MCF 10A (cell line): ENCODE data around the gene MGAT5B. TPM values are rescaled to one million over a fixed set of nuclear protein-coding genes. Genes with fewer than 3 reads are reported as not detected.

Experiments used
- BruUV-seq: library from RNA; stranded (reverse); fragments of 400-500 nt; replicated peaks from 2 replicates; lab custom pipeline; 2021; lab: Mats Ljungman, UMichigan
- CTCF ChIA-PET: fragments of 300-600 bp; sonication (Branson Sonifier 250); formaldehyde crosslinking; extraction: SDS; loops from one replicate; lab custom pipeline; 2021; ENCODE audit warnings: antibody characterized with exemption, inconsistent platforms; lab: Yijun Ruan, JAX
- POLR2A ChIA-PET: fragments of 300-600, 350-650 bp; sonication (Branson Sonifier 250); formaldehyde crosslinking; extraction: SDS; loops from one replicate; lab custom pipeline; 2020; ENCODE audit warnings: antibody characterized with exemption, inconsistent platforms; lab: Yijun Ruan, JAX
- DNase-seq: peaks from one replicate; pipeline ENCODE4 v3.0.0-alpha.2; 2018; ENCODE audit not compliant: unreplicated experiment
- H3K27ac Mint-ChIP-seq: one replicate; pipeline ENCODE4 v1.8.0; 2022; ENCODE audit warnings: mild to moderate bottlenecking, low read depth, mixed read lengths; ENCODE audit not compliant: unreplicated experiment
- H3K27me3 Mint-ChIP-seq: one replicate; pipeline ENCODE4 v1.8.0; 2022; ENCODE audit warnings: mixed read lengths; ENCODE audit not compliant: insufficient read depth, unreplicated experiment
- H3K36me3 Mint-ChIP-seq: one replicate; pipeline ENCODE4 v1.8.0; 2022; ENCODE audit warnings: mild to moderate bottlenecking, moderate library complexity, mixed read lengths; ENCODE audit not compliant: insufficient read depth, unreplicated experiment
- H3K4me1 Mint-ChIP-seq: one replicate; pipeline ENCODE4 v1.8.0; 2022; ENCODE audit warnings: mixed read lengths; ENCODE audit not compliant: insufficient read depth, unreplicated experiment
- H3K4me3 Mint-ChIP-seq: one replicate; pipeline ENCODE4 v1.8.0; 2022; ENCODE audit warnings: mild to moderate bottlenecking, moderate library complexity, mixed read lengths; ENCODE audit not compliant: unreplicated experiment
- H3K9me3 Mint-ChIP-seq: one replicate; pipeline ENCODE4 v1.8.0; 2022; ENCODE audit warnings: mixed read lengths; ENCODE audit not compliant: unreplicated experiment
- CTCF ChIP-seq: fragments of 200-600 bp; IDR thresholded peaks from one replicate; pipeline ENCODE4 v1.8.0; 2022; ENCODE audit warnings: antibody characterized with exemption, mild to moderate bottlenecking; ENCODE audit not compliant: unreplicated experiment
- intact Hi-C: fragments of 100-400 bp; cut with micrococcal nuclease; formaldehyde crosslinking; loops from 2 replicates; pipeline ENCODE4 v1.14.1; 2022
- total RNA-seq: library from RNA; stranded (reverse); gene quantifications from 2 replicates; pipeline ENCODE4 v1.2.3, GENCODE V29; 2022

Gene MGAT5B
- total RNA-seq, 1 experiment from 2014 or later, result 1.7 TPM

- Mint-ChIP-seq H3K27ac (no peak overlapping the region), H3K36me3 (no peaks in the 10 kb centered on the region), H3K27me3 (peaks cover 33% of the 10 kb centered on the region), H3K4me3 (no peak overlapping the region), H3K4me1 (peaks cover 7% of the 10 kb centered on the region), H3K9me3 (no peaks in the 10 kb centered on the region)
- BruUV-seq, result no TSS peak
- TF ChIP-seq CTCF, result no peak
- DNase-seq, result no peak
- ChIA-PET CTCF (no interaction called here), POLR2A (no interaction called here)
- intact Hi-C loops, result no loop called here
Measured at GRCh38 chr17:76998839-76999238, 130.6 kb downstream of the MGAT5B start.

Other genes with a start within 250 kb of the MGAT5B start
- gene ST6GALNAC1, start 224.6 kb upstream of the MGAT5B start, total RNA-seq, result not detected in 2 replicates
- gene MXRA7, start 157.4 kb upstream of the MGAT5B start, total RNA-seq, result 33.6 and 35.1 TPM in 2 replicates
- gene JMJD6, start 141.8 kb upstream of the MGAT5B start, total RNA-seq, result 29.4 and 45.8 TPM in 2 replicates
- 35.1 and 37.1 TPM in 2 replicates for gene METTL23, start 141.6 kb upstream of the MGAT5B start, total RNA-seq
- 161 and 168 TPM in 2 replicates for gene SRSF2, start 131.1 kb upstream of the MGAT5B start, total RNA-seq
- 11.6 and 13.8 TPM in 2 replicates for gene MFSD11, start 130.3 kb upstream of the MGAT5B start, total RNA-seq